ENCODE results near the gene UGT2B15.
"Not testable (repeated sequence)": the region's sequence is repeated elsewhere in the genome, so short reads cannot be mapped to it uniquely, and the experiment has no call there.

UGT2B15 gene

DNA sequence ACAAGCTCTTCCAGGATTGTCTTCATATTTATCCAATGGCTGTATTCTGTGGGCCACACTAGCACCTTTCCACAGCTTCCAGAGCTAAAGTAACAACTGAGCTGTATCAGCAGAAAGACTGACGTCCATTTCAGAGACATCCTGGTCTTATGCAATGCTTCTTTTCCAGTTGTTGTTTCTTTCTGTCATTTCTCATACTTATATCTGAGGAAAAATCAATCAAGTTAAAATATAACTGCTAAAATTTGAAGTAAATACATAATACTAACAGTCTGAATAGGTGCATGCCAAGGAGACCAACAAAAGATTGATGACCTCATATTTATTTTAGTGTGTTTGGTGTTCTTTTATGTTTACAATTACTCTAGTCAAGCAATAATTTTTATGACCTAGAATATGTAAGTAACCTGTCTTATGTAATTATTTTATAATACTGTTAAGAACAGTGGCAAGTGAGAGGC is at the start of gene UGT2B15:
TSS of gene UGT2B15 (minus strand) at position 174 of the 461 bp plus-strand sequence. CDS start at position 140, 34 bp downstream.
- DNase-seq: not testable (repeated sequence)

DNA sequence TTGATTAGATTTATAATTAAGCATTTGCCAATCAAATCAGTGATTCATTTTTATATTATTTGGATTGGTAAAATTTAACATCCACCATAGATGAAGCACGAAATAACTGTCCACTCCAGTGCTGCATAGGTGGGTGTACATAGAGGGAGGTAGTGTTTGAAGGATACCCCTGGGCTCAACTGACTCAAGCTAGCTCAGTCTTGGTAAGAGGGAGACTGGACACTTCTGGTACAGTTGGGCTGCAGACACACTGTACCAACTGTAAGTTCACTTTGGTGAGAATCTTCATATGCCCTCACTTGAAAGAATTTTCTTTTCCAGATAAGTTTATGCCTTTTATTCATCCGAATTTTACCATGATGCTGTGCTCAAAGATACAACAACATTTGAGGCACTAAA is 48.6 kb upstream of the UGT2B15 start:
- DNase-seq: no peak

DNA sequence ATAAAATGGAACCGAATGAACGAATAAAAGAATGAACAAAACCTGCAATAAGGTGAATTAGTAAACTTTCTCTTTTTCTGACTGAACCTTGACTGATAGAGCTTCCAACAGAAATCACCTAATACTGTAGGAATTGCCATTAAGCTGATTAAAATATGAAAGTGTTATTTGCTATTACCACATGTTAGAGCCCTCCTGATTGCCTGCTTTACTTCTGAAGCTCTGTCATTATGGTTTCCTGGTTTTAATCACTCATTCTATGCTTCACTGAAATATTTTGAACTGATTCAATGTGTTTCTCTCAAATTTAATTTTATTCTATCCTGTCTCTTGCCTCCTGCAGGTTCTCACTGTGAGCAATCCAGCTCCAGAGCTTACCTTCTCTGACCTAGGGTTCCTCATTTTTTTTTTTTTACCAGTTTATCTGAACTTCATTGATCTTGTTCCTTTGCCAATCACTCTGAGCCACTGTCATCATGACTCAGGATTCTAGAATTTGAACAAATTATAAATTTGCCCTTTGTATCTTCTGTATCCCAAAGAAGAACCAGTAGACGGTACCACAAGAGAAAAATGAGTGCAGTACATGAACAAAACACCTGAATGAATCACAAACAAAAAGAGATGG is 48.1 kb upstream of the UGT2B15 start:
- no peak for DNase-seq

DNA sequence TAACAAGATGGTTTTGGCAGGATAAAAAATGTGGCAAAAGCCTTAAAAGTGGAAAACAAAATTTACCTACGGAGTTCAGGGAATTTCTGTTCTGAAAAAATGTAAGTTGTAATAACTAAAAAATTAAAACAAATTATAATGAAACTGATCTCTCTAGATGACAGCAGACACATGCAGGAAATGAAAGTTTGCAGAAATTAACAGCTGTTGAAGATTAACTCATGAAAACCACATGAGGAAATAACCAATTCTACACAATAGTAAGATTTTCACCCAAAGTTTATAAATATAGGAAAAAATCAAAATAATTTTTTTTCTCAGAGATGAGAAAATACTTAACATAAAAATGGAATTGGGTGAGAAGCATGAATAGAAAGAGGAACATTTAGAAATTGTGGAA is 47.5 kb upstream of the UGT2B15 start:
- DNase-seq: no peak

DNA sequence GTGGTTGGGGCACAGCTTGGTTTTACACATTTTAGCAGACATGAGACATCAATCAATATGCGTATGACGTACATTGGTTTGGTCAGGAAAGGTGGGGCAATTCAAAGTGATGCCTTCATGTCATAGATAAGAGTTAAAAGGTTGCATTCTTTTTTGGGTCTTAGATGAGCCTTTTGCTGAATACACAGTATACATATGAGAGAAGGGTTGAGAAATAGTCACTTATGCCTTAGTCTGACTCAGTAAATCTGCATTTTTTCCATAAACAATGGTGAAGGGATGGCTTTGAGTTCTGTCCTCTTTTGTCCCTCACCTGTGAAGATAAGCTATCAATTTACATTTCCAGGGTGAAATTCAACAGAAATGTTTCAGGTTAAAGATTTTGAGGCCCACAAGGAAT is 43.9 kb upstream of the UGT2B15 start:
- DNase-seq: no peak

DNA sequence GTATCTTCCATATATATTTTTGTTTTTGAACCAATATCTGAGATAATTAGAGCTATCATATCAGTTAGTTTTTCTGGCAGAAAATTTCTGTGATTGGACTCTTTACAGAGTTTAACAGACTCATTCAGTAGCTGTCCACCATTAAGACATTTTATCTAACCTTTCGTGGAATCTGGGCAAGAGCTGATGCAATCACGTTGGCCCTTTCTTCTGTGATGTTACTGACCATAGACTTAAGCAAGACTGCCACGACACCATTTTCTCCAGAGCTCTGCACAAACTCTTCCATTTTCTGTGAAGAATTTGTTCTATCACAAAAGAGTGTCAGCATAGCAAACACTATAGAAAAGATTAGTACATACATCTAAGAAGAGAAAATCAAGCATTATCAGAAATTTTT is 41.8 kb upstream of the UGT2B15 start:
- DNase-seq: no peak

DNA sequence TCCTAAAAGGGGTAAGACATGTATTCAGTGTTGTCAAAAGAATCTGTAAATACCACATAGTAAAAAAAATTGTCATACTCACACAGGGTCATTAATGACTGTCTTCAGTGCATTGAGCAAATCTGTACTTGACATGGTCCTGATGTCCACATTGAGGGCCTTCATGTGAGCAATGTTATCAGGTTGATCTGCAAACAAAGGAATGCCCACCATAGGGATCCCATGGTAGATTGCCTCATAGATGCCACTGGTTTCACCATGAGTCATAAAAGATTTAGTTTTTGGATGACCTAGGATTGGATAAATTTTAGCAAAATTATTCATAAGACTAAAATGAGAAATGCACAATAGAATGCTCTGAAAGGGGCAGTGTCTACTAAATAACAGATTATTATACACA is 38.1 kb upstream of the UGT2B15 start:
- no peak for DNase-seq

DNA sequence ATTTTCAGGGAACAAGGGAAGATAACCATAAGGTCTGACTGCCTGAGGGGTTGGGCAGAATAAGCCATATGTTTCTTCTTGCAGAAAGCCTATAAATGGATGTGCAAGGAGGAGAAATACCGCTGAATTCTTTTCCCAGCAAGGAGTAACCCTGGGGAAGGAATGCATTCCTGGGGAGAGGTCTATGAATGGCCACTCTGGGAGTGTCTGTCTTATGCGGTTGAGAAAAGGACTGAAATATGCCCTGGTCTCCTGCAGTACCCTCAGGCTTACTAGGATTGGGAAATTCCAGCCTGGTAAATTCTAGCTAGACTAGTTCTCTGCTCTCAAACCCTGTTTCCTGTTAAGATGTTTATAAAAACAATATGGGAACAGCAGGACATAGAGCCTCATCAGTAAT is 32.7 kb upstream of the UGT2B15 start:
- not testable (repeated sequence) for DNase-seq

DNA sequence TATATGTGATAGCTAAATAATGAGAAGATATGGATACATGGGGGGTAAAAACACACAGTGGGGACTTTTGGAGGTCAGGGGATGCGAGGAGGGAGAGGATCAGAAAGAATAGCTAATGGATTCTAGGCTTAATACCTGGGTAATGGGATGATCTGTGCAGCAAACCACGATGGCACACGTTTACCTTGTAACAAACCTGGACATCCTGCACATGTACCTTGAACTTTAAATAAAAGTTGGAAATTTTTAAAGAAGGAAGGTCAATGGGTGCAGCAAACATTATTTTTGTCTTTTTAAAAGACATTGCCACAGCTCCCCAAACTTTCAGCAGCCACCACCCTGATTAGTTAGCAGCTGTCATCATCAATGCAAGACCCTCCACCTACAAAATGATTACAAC is 29.7 kb upstream of the UGT2B15 start:
- DNase-seq: no peak

DNA sequence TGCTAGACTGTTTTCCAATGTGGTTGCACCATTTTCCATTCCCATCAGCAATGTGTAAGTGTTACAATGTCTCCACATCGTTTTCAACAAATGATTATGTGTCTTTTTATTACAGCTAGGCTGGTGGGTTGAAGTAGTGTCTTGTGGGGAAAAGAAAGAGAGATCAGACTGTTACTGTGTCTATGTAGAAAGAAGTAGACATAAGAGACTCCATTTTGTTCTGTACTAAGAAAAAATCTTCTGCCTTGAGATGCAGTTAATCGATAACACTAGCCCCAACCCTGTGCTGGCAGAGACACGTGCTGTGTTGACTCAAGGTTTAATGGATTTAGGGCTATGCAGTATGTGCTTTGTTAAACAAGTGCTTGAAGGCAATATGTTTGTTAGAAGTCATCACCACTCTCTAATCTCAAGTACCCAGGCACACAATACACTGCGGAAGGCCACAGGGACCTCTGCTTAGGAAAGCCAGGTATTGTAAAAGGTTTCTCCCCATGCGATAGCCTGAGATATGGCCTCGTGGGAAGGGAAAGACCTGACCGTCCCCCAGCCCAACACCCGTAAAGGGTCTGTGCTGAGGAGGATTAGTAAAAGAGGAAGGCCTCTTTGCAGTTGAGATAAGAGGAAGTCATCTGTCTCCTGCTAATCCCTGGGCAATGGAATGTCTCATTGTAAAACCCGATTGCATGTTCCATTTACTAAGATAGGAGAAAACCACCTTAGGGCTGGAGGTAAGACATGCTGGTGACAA is 23.0 kb upstream of the UGT2B15 start:
- no peak for DNase-seq

DNA sequence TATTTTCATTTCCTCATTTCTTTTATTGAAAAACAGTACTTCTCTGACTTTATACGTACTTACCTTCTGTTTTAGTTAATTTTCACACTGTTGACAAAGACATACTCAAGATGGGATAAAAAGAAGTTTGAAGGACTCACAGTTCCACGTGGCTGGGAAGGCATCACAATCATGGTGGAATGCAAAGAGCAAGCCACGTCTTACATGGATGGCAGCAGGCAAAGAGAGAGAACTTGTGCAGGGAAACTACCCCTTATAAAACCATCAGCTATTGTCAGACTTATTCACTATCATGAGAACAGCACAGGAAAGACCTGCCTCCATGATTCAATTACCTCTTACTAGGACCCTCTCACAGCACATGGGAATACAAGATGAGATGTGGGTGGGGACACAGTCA is 20.7 kb upstream of the UGT2B15 start:
- DNase-seq: no peak

DNA sequence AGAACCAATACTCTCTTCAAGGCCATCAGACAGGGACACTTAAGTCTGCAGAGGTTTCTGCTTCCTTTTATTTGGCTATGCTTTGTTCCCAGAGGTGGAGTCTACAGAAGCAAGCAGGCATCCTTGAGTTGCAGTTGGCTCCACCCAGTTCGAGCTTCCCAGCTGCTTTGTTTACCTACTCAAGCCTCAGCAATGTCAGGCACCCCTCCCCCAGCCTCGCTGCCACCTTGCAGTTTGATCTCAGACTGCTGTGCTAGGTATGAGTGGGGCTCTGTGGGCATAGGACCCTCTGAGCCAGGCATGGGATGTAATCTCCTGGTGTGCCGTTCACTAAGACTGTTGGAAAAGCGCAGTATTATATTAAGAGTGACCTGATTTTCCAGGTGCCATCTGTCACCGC is 12.6 kb upstream of the UGT2B15 start:
- DNase-seq: no peak

DNA sequence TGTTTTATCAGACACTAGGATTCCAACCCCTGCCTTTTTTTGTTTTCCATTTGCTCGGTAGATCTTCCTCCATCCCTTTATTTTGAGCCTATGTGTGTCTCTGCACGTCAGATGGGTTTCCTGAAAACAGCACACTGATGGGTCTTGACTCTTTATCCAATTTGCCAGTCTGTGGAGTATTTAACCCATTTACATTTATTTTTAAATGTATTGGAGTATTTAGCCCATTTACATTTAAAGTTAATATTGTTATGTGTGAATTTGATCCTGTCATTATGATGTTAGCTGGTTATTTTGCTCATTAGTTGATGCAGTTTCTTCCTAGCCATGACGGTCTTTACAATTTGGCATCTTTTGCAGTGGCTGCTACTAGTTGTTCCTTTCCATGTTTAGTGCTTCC is 10.8 kb upstream of the UGT2B15 start:
- DNase-seq: not testable (repeated sequence)

DNA sequence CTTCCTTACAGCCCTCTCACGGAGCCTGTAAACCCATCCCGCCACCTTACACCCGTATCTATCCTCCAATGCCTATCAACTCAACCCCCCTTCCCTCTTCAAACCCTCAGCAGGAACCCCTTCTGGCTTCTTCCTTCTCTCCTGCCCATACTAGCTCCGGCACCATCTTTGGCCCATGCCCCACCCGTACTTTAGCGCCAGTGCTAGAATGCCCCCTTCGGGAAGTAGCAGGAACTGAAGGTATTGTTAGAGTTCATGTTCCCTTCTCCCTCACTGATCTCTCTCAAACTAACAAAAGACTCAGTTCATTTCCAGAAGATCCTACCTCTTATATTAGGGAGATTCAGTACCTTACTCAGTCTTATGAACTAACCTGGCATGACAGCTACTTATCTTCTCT is 2.7 kb upstream of the UGT2B15 start:
- no peak for DNase-seq

DNA sequence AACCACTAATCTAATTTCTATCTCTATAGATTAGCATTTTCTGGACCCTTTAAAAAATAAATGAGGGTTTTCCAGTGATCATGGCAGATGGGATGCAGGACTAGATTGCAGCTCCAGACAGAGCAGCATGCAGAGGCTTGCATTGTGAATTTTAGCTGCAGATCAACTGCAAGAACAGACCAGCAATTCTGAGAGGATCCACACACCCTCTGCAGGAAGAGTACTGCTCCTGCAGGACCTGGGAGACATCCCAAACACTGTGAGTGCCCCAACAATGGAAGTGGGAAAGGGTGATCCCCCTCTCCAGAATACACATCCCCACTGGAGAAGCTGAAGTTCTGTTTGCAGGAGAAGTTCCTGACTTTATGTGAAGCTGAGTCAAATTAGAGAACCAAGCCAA is 765 bp upstream of the UGT2B15 start:
- DNase-seq: not testable (repeated sequence)

DNA sequence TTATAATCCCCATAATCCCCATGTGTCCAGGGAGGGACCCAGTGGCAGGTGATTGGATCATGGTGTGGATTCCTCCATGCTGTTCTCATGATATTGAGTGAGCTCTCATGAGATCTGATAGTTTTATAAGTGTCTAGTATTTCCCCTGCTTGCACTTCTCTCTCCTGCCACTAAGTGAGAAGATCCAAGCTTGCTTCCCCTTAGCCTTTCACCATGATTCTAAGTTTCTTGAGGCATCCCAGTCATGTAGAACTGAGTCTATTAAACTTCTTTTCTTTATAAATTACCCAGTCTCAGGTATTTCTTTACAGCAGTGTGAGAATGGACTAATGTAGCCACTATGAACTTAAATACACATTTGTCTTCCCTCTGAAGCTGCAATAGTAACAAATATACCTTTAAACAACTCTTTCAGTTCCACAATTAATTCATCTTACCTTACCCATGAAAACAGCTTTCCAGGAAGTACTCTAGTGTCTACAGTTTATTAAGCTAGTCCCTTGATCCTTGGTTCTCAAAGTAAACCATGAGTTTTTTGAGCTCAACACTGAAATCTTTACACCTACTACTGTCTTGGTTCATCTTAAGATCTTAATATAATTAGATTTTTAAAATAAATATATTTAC is 1.8 kb downstream of the UGT2B15 start:
- not testable (repeated sequence) for DNase-seq

DNA sequence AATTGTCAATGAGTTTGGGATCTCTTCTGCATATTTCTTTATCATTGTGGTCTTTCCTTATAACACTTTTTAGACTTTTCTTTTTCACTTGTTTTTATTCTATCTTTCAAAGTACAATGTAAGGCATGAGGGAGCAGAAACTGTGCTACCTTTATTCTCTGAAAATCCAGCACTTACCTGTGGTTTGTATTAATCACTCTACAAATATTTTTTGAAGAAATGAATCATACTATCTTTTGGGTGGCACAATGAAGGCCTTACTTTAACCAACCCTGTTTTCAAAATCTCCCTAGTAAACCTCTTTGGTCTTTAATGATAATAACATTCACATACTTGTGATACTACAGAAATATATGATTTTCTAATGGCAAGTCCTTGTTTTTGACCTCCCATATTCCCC is 2.9 kb downstream of the UGT2B15 start:
- DNase-seq: not testable (repeated sequence)

DNA sequence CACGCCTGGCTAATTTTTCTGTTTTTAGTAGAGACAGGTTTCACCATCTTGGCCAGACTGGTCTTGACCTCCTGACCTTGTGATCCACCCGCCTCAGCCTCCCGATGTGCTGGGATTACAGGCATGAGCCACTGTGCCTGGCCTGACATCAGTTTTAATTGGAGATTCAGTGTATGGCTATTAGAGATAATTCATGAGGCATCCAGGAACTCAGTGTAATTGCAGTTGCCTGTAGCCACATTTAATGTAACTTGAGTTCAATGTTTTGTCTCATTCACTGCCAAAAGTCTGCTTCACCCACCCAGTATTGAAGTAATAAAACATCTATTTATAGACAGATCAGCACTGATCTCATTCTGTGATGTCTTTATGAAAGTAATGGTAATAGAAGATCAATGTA is 5.7 kb downstream of the UGT2B15 start:
- DNase-seq: not testable (repeated sequence)

DNA sequence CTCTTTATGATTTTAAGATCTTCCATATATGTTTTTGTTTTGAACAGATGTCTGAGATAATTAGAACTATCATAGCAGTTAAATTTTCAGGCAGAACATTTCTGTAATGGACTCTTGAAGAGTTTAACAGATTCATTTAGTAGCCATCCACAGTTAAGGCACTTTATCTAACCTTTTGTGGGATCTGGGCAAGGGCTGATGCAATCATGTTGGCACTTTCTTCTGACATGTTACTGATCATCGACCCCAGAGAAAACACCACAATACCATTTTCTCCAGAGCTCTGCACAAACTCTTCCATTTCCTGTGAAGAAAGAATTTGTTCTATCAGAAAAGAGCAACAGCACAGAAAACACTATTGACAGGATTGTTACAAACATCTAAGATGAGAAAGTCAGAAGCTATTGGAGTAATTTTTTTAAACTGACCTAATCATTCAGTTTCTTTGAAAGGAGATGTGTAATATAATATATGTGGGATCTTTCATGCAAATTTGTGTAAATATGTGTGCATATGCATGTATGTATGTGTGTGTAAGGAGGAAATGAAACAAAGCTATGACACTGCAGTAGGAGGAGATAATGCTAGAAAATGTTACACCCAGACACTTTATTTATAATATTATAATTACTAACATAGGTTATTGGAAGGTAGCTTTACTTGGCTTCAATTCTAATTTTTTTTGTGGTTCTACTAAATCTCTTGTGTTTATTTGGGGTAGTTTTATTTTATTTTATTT is 7.4 kb downstream of the UGT2B15 start:
- not testable (repeated sequence) for DNase-seq

DNA sequence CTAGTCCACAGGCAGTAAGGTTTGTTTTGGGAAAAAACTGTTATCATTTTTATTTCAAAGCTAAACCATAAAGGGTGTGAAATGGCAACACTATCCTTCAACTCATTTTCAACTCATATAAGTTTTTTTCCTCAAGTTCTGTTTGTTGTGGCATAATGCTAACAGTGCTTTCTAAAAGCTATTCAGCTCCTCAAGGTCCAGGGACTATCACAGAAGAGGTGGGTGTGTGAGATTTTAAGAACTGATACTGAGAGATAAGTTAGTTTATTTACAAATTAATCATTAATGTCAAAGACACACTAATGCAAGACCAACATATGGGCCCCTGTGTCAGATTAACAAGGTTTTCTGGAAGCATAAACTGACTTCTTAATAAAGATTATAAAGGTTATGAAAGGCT is 11.8 kb downstream of the UGT2B15 start:
- no peak for DNase-seq

DNA sequence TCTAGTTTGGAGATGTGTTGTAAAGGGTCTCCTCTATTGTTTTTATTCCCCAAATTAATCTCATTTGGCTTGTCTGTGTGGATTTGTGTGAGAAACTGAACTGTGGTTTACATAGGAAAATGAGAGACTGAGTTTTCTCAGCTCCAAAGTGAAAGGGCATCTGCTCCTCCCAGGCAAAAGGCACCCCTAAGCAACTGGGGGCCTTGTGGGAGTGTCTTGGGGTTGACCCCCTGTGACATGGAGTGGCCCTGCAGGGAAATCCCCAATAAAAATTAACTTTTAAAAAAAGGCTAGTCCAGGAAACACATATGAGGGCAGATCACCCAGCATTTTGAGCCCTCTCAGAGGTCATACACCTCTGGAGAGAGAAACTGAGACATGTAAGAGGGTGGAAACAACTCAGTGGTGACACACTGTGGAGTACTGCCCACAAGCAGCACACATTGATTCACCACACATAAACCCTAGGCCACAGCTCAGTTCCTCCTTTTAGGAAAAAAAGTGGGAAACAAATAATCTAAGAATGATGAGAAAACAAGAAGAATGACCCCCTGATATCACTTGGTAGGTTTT is 13.3 kb downstream of the UGT2B15 start:
- DNase-seq: not testable (repeated sequence)

DNA sequence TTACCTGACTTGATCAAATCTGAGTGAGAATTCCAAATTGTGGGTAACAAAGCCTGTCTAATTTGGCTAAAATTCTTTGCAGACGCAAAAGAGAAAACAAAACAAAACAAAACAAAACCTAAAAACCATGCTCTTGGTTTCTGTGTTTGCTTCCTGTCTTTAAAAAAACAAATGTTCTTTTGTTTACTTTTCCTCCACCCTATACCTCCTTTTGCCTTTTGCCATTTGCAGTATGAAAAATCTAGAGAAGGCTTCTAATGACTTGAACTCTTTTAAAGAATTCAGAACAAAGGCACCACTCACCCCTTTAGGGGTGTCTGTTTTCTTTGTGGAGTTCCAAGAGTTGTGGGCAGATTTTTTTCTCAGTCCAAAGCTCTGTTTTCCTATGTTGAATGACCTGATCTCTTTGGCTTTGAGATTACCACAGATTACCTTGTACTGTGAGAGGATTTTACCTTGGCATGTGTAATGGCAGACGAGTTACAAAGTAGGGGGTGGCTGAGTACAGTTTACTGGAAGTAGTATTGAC is 13.9 kb downstream of the UGT2B15 start:
- DNase-seq: not testable (repeated sequence)

Data from amniotic stem cell (primary cell).